ENCODE results near the gene GSTM3. TPM values are rescaled to one million over a fixed set of nuclear protein-coding genes. Genes with fewer than 3 reads are reported as not detected.
"Not testable (repeated sequence)": the region's sequence is repeated elsewhere in the genome, so short reads cannot be mapped to it uniquely, and the experiment has no call there.

Gene GSTM3
- total and polyA plus RNA-seq, 2 donors from 2014 or later: 54.7 to 405 TPM

GRCh38 chr1:109704173-109704572, 36.7 kb downstream of the GSTM3 start:
- peaks cover 0 to 3% (median 0%) of the 10 kb centered on the region in 3 donors for H3K4me1 ChIP-seq (ENCODE audit: control insufficient read depth in 2 of 3, insufficient read depth in 2 of 3, low read depth in 1 of 3, low read length in 3 of 3)
- H3K27me3 ChIP-seq (ENCODE audit: control insufficient read depth, insufficient read depth, low read length): no peaks in the 10 kb centered on the region
- DNase-seq (peak in 1 of 5 donors; percentile 10), FAIRE-seq (no peak)
- H3K4me3 ChIP-seq (ENCODE audit: low read length in 3 of 3): no peak overlapping the region
- H3K9me3 ChIP-seq (ENCODE audit: control insufficient read depth in 2 of 3, insufficient read depth in 1 of 3, low read length in 3 of 3): no peaks in the 10 kb centered on the region
- TF ChIP-seq CTCF (IDR thresholded peaks at IDR 0.05; ENCODE audit: borderline replicate concordance, extremely low read depth, insufficient read depth): no peak
- intact Hi-C loops (cut with DNase I): no loop called here
- H3K27ac ChIP-seq (ENCODE audit: low read depth in 2 of 2, low read length in 2 of 2): no peak overlapping the region
- H3K9ac ChIP-seq (ENCODE audit: low read length in 3 of 3): no peak overlapping the region
- H3K36me3 ChIP-seq (ENCODE audit: control insufficient read depth in 2 of 3, insufficient read depth in 3 of 3, low read length in 3 of 3): no peaks in the 10 kb centered on the region

GRCh38 chr1:109702940-109703339, 37.9 kb downstream of the GSTM3 start:
- H3K9me3 ChIP-seq (ENCODE audit: control insufficient read depth in 2 of 3, insufficient read depth in 1 of 3, low read length in 3 of 3); intact Hi-C loops (cut with DNase I); FAIRE-seq; DNase-seq; H3K27ac ChIP-seq (ENCODE audit: low read depth in 2 of 2, low read length in 2 of 2); H3K27me3 ChIP-seq (ENCODE audit: control insufficient read depth, insufficient read depth, low read length); H3K36me3 ChIP-seq (ENCODE audit: control insufficient read depth in 2 of 3, insufficient read depth in 3 of 3, low read length in 3 of 3); H3K4me1 ChIP-seq (ENCODE audit: control insufficient read depth in 2 of 3, insufficient read depth in 2 of 3, low read depth in 1 of 3, low read length in 3 of 3); H3K9ac ChIP-seq (ENCODE audit: low read length in 3 of 3); H3K4me3 ChIP-seq (ENCODE audit: low read length in 3 of 3): not testable (repeated sequence)

GRCh38 chr1:109697861-109698260, 43.0 kb downstream of the GSTM3 start:
- H3K4me1 ChIP-seq (ENCODE audit: control insufficient read depth in 2 of 3, insufficient read depth in 2 of 3, low read depth in 1 of 3, low read length in 3 of 3); H3K9ac ChIP-seq (ENCODE audit: low read length in 3 of 3); H3K27me3 ChIP-seq (ENCODE audit: control insufficient read depth, insufficient read depth, low read length); intact Hi-C loops (cut with DNase I); H3K4me3 ChIP-seq (ENCODE audit: low read length in 3 of 3); H3K27ac ChIP-seq (ENCODE audit: low read depth in 2 of 2, low read length in 2 of 2); DNase-seq; H3K36me3 ChIP-seq (ENCODE audit: control insufficient read depth in 2 of 3, insufficient read depth in 3 of 3, low read length in 3 of 3); FAIRE-seq; H3K9me3 ChIP-seq (ENCODE audit: control insufficient read depth in 2 of 3, insufficient read depth in 1 of 3, low read length in 3 of 3): not testable (repeated sequence)

- Histone ChIP-seq H3K9ac (ENCODE audit: low read length in 3 of 3) (no peak overlapping the region), H3K9me3 (ENCODE audit: control insufficient read depth in 2 of 3, insufficient read depth in 1 of 3, low read length in 3 of 3) (no peaks in the 10 kb centered on the region), H3K4me3 (ENCODE audit: low read length in 3 of 3) (no peak overlapping the region), H3K36me3 (ENCODE audit: control insufficient read depth in 2 of 3, insufficient read depth in 3 of 3, low read length in 3 of 3) (no peaks in the 10 kb centered on the region), H3K27ac (ENCODE audit: low read depth in 2 of 2, low read length in 2 of 2) (no peak overlapping the region), H3K4me1 (ENCODE audit: control insufficient read depth in 2 of 3, insufficient read depth in 2 of 3, low read depth in 1 of 3, low read length in 3 of 3) (no peaks in the 10 kb centered on the region), H3K27me3 (ENCODE audit: control insufficient read depth, insufficient read depth, low read length) (no peaks in the 10 kb centered on the region)
- no peak for FAIRE-seq
- DNase-seq: no peak
- intact Hi-C loops (cut with DNase I): no loop called here
- TF ChIP-seq CTCF (IDR thresholded peaks at IDR 0.05; ENCODE audit: borderline replicate concordance, extremely low read depth, insufficient read depth): no peak
These were observed 43.8 kb downstream of the GSTM3 start for GRCh38 chr1:109697066-109697465.

GRCh38 chr1:109695138-109695537, 45.7 kb downstream of the GSTM3 start:
- intact Hi-C loops (cut with DNase I); H3K4me1 ChIP-seq (ENCODE audit: control insufficient read depth in 2 of 3, insufficient read depth in 2 of 3, low read depth in 1 of 3, low read length in 3 of 3); H3K27ac ChIP-seq (ENCODE audit: low read depth in 2 of 2, low read length in 2 of 2); H3K9me3 ChIP-seq (ENCODE audit: control insufficient read depth in 2 of 3, insufficient read depth in 1 of 3, low read length in 3 of 3); DNase-seq; H3K4me3 ChIP-seq (ENCODE audit: low read length in 3 of 3); H3K9ac ChIP-seq (ENCODE audit: low read length in 3 of 3); FAIRE-seq; H3K36me3 ChIP-seq (ENCODE audit: control insufficient read depth in 2 of 3, insufficient read depth in 3 of 3, low read length in 3 of 3); H3K27me3 ChIP-seq (ENCODE audit: control insufficient read depth, insufficient read depth, low read length): not testable (repeated sequence)

- DNase-seq; H3K36me3 ChIP-seq (ENCODE audit: control insufficient read depth in 2 of 3, insufficient read depth in 3 of 3, low read length in 3 of 3); H3K9ac ChIP-seq (ENCODE audit: low read length in 3 of 3); H3K4me1 ChIP-seq (ENCODE audit: control insufficient read depth in 2 of 3, insufficient read depth in 2 of 3, low read depth in 1 of 3, low read length in 3 of 3); H3K27ac ChIP-seq (ENCODE audit: low read depth in 2 of 2, low read length in 2 of 2); H3K4me3 ChIP-seq (ENCODE audit: low read length in 3 of 3); H3K9me3 ChIP-seq (ENCODE audit: control insufficient read depth in 2 of 3, insufficient read depth in 1 of 3, low read length in 3 of 3); intact Hi-C loops (cut with DNase I); H3K27me3 ChIP-seq (ENCODE audit: control insufficient read depth, insufficient read depth, low read length); FAIRE-seq: not testable (repeated sequence)
These were observed 46.4 kb downstream of the GSTM3 start for GRCh38 chr1:109694400-109694799.

All from kidney (tissue), 14 donors.